HUES6 (cell line): ENCODE results near the gene SBK3.

Experiments used
- H3K27ac ChIP-seq: 2 replicates; pipeline ENCODE4 v1.7.0; 2013; ENCODE audit warnings: low read depth, mild to moderate bottlenecking, low read length, inconsistent platforms
- H3K27me3 ChIP-seq: 2 replicates; pipeline ENCODE4 v1.6.1; 2013; ENCODE audit warnings: low read length; ENCODE audit not compliant: control insufficient read depth, insufficient read depth
- H3K36me3 ChIP-seq: 2 replicates; pipeline ENCODE4 v1.6.1; 2013; ENCODE audit warnings: low read length; ENCODE audit not compliant: control insufficient read depth, insufficient read depth
- H3K4me1 ChIP-seq: 2 replicates; pipeline ENCODE4 v1.6.1; 2013; ENCODE audit warnings: low read length; ENCODE audit not compliant: control insufficient read depth, insufficient read depth
- H3K4me3 ChIP-seq: 2 replicates; pipeline ENCODE4 v1.5.1; 2013; ENCODE audit warnings: low read depth, low read length
- H3K9ac ChIP-seq: one replicate; pipeline ENCODE4 v1.6.1; 2013; ENCODE audit warnings: mild to moderate bottlenecking, low read length
- H3K9me3 ChIP-seq: 2 replicates; pipeline ENCODE4 v1.6.1; 2013; ENCODE audit warnings: low read depth, low read length; ENCODE audit not compliant: control insufficient read depth, insufficient read depth

Gene SBK3

GRCh38 chr19:55493052-55493644 lies 52.2 kb downstream of the SBK3 start:
- Histone ChIP-seq H3K9me3 (no peaks in the 10 kb centered on the region), H3K27ac (no peak overlapping the region), H3K36me3 (no peaks in the 10 kb centered on the region), H3K27me3 (peaks cover 6% of the 10 kb centered on the region; the same call in 1 of the 2 replicates), H3K4me1 (peaks cover 63% of the 10 kb centered on the region), H3K9ac (no peak overlapping the region), H3K4me3 (no peak overlapping the region)

DNA sequence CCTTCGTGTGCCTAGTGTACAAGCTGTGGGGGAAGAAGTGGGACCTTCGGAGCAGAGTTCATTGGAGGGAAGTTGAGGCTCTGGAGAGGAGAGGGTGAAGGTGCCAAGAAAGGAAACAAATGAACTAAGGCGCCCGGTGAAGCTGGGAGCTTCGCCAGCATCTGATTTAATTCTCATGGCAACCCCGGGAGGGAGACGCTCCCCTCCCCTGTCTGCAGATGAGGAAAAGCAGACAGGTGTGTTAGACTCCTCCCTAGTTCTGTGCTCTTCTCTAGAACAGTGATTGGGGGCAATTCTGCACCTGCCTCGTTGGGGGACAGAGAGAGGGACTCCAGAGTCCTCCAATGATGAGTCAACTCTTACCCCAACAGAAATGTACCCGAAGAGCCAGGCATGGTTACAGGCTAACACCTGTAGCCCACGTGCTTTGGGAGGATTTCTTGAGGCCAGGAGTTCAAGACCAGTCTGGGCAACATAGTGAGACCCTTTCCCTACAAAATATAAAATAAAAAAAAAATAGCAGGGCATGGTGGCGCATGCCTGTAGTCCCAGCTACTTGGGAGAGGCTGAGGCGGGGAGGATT lies 52.9 kb downstream of the SBK3 start:
- Histone ChIP-seq H3K27ac (no peak overlapping the region), H3K9ac (no peak overlapping the region), H3K9me3 (no peaks in the 10 kb centered on the region), H3K4me1 (peaks cover 65% of the 10 kb centered on the region), H3K27me3 (peaks cover 6% of the 10 kb centered on the region; the same call in 1 of the 2 replicates), H3K36me3 (no peaks in the 10 kb centered on the region), H3K4me3 (no peak overlapping the region)

- H3K27ac ChIP-seq: no peak overlapping the region
- H3K27me3 ChIP-seq: peaks cover 6% of the 10 kb centered on the region; the same call in 1 of the 2 replicates
- H3K36me3 ChIP-seq: no peaks in the 10 kb centered on the region
- no peaks in the 10 kb centered on the region for H3K9me3 ChIP-seq
- H3K4me3 ChIP-seq: no peak overlapping the region
- H3K4me1 ChIP-seq: peaks cover 65% of the 10 kb centered on the region
- H3K9ac ChIP-seq: no peak overlapping the region
Measured at GRCh38 chr19:55491546-55492360, 53.6 kb downstream of the SBK3 start.
